GM18858 (cell line): ENCODE results near the gene STK40.

Experiments
- ATAC-seq: cut with Tn5 transposase; IDR thresholded peaks from one replicate; pipeline ENCODE4 v1.9.1; 2021; ENCODE audit not compliant: unreplicated experiment

STK40 gene

DNA sequence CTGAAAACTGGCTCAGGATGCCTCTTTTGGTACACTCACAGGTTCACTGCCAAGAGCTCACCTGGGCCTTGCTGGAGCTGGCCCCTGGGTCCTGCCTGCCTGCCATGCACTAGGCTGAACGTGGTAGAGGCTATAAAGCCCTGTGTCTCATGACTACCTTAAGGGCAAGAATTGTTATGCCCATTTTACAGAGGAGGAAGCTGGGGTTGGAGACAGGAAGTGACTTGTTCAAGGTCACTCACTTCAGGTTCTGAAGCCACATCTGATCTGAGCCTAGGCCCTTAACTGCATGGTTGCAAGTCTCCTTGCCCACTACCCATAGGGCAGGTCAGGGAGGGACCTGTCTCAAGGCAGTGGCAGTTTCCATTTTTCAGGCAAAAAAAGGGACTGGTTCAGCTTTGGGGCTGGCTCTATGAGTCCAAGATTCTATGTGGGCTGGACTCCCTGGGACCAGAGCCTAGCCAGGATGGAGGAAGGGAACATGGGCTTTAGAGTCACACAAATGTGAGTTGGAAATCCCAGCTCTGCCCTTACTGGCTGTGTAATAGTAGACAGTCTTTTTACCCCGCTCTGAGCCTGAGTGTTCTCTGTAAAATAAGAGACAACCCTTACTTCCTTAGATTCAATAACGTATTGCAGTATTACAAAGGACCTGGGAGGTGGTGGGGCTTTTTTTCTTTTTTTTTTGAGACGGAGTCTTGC is 7.8 kb downstream of the STK40 start:
- ATAC-seq, result no peak

DNA sequence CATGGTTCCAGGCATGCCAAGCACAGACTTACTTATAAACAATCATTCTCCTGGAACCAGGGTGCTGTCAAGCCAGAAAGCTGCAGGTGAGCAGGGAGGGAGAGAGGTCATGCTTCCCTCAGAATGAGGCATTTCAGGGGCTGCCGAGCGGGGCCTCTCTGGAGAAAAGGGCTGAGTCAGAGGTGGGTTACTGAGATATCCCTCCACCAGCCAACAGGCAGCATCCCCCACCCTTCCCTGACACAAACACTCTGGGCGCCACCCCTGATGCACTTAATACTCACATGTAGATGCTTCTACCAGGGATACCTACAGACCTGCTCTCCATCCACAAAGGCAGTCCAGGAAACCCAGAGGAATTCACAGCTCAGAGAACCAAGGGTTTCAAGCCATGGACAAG is 13.1 kb downstream of the STK40 start:
- ATAC-seq, result no peak

DNA sequence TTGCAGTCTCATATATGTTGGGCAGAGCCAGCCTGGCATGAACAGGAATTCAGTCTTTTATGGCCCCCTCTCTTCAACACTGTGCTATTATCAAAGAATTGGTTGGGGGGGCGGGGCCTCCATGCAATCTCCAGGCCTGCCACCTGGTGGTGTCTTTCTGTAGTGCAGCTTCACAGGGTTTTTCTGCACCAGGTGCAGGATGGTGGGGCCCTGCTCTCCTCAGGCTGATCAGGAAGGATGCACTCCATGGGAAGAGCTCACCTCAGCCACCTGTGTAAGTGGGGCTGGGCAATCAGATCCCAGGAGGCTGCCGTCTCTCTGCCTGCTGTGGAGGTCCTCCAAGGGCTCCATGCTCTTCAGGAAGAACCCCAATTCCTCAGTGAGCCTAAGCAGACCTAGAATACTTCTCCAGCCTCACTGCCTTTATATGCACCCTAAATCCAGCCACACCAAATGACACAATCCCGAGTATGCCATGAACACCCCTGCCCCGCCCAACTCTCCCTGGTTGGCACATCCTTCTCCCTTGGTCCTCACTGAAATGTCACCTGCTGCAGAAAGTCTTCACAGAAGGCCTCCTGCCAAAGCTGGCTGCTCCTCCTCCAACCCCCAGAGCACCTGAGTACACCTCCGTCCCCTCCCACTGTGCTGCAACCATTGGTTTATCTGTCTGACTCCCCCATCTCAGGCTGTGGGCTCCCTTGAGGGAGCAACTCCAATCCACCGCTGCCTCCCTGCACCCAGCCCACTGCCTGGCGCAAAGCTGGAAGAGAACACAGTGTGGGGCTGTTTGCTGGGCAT is 16.5 kb downstream of the STK40 start:
- ATAC-seq, result no peak

DNA sequence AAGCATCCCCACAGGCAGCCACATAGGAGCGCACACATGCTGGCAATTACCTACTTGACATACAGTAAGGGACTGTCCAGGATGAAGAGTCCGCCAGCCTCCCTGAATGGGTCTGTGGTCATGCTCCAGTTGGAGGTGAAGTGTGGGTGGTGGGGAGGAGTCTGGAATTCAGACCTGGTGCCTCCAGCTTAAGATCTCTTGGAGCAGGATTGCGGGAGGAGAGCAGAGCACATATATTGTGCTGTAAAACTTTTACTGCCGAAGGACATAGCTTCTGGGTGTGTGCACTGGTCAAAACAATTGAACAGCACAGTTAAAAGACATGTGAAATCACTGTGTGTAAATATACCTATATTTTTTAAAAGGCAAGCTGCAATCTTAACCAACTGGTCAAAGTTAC is 17.9 kb downstream of the STK40 start:
- ATAC-seq, result no peak

DNA sequence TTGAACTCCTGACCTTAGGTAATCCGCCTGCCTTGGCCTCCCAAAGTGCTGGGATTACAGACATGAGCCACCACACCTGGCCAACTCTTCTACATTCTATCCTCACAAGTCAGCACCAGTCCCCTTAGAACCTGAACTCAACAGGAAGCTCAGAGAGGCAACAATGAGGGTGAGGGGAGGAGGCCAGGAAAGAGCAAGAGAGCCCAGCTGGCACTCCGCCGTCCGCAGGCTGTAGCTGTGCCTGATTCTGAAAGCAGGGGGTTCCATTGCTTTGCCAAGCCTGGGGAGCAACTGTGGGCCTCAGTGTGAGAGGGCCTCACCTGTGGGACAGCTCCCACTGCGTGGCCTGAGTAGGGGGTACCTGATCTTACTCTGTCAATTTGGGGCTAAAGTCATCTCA is 18.7 kb downstream of the STK40 start:
- ATAC-seq, result no peak

DNA sequence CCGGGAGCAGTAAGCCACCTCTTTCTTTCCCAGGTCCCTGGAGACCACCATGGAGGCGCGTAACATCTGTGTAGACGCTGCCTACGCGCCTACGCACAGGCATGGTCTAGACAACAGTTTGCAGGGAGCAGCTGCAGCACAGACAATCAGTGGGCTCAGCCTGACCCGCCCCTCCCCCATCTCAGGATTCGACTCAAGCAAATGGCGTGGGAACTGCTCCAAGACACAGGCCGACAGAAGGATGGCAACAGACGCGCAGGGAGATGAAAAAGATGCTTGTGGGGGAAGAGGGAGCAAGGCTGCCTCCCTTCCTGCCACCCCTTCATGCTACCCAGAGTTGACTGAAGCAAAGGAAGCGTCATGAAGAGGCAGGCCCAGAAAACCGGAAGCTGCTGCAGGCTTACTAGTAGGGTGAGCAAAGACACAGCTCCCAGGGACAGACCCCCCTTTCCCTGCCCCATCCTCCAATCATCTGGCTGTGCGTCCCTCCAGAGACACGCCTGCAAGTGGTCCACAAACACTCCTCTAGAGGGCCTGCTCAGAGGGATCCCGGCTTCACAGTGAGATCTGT is 19.5 kb downstream of the STK40 start:
- no peak for ATAC-seq

DNA sequence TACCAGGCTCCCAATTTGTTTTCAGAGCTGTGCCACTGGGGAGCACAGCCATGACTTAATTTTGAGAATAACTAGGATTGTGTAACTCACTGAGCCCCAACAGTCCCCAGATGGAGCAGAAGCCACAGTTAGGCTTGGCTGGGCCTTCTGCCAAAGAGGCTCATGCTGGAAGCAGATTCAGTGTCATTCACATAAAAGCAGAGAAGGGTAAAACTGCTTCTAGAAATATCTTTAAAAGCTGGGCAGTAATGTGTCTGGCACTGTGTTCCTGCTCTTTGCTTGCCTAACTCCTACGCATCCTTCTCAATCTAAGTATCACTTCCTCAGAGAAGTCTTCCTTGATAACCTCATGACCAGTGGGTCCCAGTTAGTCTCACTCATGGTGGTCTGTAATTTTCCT is 20.3 kb downstream of the STK40 start:
- ATAC-seq, result no peak

DNA sequence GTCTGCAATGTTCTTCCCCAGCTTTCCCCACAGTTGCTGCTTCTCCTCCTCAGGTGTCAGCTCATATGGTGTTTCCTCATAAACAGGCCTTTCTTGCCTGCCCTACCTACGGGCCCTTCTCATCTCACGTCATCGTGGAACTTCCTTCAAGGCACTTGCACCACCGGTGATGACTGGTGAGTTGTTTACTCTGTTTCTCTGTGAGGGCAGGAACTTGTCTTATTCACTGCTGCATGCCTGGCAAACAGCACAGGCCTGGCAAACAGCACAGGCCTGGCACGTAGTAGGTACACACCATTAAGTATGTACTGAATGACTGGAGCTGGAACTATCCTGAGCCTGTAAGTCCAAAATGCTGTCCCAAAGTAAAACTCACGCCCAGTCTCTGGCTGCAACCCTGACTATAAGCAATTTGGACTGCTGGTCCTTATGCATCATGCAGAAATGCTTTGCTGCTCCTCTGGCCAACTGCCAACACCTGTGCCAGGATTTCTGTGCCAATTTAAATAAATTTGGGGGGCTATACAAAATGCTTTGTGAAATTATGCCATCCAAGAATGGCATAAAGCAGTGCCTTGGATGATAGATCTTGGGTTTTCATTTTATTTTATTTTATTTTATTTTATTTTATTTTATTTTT is 25.7 kb downstream of the STK40 start:
- no peak for ATAC-seq

DNA sequence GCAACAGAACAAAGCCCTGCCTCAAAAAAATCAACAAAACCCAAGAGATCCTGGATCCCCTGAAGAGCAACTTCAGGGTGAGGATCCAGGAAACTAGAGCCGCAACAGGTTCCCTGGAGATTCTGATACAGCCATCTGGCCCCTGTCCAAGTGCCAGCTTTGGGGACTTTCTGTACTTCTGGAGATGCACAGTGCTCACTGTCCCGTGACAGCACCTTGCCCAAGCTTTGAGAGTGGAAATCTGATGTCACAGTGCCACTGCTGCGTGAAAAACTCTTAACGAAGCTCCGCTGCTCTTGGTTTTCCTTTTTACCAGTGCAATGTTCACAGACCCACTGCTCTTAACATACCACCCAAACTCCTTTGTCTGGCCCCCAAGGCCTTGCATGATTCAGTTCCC is 26.3 kb downstream of the STK40 start:
- ATAC-seq, result no peak

DNA sequence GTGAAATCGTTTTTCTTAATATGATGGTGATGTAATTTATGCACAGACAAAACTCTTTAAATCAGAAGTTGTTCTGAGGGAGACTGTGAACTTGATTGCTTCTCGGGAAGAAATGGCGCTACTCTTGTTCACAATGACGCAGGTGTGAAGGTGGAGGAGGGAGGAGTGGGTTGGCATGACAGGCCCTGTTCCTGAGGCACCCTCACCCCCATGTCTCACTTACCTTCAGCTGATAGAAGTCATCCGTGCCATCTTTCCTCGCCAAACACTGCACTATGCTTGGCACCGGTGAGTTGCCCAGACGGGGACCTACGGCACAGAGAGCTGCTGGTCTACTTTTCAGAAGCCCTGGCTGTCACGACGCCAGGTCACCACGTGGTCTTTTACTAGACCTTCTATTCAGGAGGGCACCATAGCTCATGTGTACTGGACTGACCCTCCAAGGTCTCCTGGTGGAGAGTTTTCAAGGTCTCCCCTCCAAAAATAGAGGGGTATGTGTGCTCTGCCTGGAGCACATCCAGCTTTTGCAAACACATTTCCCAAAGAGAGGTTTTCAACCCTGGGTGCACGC is 27.1 kb downstream of the STK40 start:
- ATAC-seq, result no peak

DNA sequence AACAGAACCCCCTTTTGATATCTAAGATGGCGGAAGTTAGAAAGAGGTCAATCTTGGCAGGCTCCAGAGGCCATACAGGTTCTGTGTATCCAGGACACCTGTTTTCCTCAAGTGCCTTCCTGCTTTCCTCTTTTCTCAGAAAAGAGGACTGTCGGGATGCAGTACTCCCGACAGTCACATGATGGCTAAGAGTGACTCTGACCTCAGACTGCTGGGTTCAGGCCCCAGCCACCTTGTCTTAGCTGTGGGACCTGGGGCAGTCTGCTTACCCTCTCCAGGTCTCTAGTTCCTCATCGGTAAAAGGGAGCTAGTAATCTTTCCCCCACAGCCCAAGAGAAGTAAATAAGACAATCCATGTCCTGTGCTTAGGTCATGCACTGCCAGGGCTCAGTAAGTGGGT is 29.9 kb downstream of the STK40 start:
- ATAC-seq, result no peak

DNA sequence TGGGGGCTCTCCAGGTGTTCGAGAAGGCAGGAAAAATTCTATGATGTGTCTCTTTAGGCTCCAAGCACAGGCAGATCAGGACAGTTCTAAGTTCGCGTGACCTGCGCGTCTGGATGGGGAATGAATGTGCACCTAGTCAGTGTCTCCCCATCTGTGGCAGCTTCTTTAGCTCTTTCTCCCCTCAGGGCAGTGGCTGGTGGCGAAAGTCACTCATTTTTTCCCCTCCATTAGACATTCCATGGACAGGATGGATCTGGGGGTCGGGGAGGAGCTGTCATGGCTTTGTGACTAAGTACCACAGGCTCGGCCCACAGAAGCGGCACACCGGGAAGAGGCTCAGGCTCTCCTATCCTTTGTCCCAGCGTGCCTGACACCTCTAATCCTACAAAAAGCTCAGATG is 31.2 kb downstream of the STK40 start:
- no peak for ATAC-seq

DNA sequence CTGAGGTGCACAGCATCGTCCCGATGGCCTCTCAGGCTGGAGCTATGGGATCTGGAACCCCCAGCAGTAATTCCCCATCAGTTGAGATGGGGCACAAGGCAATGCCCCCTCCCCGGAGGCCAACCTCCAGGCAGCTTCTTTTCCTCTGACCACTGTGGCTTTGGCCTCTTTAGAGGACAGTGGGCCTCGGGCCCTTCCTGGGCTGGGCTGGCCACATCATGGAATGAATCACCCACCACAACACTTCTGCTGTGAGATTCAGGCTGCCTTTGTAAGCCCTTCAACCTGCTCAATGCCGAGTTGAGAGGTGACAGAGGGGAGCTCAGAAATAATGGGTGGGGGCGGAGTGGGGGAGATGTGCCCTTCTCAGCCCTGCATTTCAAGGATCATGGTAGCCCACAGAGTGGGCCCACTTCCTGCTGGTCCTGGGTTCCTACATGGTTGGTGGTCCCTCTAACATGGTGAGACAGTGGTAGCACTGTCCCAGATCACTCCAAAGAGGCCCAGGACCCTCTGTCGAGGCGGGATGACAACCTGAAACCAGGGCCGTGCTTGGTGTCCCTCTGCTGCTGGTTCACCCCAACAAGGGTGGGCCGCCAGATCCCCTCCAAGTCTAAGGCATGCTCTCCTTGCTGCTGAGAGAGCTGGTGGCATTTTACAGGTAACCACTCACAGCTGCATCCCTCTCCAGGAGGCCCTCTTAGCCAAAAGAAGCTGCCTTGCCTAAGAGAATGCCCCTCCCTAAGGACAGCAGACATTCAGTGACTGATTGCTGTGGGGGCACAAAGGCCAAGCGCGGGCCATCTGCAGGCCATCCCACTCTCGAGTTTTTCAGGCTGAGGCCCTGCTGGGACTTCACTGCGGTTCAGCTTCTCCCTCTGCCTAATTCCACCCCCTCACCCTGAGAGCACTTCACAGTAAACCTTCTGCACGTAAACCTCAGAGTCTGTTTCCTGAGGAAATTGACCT is 32.5 kb downstream of the STK40 start:
- ATAC-seq, result no peak

DNA sequence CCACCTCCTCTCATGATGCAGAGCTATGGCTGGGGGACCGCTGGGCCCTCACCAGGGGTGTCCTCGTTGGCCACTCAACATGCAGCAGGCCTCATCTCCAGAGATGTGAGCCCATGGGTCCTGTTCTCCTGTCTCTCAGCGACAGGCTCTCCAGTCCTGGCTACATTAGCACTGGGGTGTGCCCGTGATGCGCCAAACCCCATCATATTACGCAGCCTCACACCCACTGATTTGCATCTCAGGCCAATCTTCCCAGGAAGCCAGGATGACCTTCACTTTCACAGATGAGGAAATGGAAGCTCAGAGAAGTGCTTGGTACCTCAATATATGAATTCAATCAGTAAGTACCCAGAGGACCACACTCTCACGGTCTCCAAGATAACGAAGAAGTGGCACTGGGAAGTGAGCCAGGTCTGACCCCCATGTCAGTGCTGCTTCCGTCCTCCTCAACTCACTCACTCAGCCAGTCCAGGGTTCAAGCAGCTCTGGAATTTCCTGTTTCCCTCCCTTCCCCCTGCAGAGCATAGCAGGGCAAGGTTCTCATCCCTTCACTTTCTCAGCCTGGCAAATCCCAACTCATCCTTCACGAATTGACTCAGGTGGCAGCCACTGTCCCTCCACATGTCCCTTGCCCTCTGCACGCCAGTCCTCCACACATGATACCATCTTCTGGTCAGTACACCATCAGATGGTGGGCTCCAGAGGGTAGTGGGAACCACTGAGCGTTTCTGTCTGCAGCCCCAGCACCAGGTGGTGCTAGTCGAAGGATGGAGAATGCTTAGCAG is 33.4 kb downstream of the STK40 start:
- no peak for ATAC-seq

DNA sequence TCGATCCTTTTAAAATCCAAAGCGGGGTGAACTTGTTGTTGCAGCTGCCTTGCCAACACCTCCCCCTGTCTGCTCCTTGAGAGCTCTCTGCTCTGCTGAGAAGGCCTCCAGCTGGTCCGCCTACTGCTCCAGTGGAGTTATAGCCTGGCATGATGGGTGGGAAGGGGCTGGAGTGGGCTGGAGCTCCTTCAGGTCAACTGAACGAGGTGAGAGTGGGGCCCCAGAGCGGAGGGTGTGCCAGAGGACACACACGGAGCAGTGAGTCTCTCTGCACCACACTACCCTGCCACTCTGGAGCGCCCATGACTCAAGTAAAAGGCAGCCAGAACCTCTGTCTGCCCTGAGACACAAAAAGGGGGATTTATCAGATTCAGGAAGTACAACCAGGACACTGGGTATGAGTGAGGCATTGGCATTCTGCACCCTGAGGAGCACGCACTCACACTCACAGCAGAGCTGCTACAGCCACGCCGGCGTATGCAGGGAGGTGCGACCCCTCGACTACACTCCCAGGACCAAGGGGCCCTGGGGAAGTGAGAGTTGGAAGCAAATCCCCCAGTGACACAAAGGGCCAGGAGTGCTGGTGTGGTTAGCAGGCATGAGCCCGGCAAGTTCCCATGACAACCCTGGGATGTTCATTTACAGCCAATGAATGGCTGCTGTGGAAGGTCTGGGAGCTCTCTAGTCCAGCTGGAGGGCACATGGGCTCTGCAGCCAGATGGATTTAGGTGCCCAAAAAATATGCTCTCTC is 34.3 kb downstream of the STK40 start:
- ATAC-seq, result no peak

DNA sequence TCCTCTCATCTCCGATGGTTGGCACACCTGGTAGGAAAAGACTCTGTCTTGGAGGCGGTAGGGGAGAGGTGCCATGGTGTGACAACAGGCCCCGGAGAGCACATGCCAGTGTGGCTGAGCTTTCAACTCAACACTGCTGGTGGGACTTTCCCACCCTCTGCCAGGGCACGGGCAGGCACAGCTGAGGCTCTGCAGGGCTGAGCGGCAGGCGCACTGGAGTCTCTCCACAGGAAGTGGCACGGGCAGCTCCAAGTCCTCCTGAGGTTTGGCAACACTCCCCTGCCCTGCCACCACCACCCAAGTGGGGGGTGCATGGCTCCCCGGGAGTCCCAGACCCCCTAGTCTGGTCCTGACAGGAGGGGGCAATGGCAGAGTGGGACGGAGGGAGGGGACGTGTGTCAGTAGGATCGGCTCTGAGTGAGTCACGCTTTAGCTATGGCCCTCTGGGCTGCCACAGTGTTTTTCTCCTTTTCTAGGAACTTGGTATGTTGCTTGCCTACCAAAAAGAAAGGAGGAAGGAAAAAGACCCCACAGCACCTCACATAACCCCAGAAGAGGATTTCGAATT is 35.0 kb downstream of the STK40 start:
- no peak for ATAC-seq

DNA sequence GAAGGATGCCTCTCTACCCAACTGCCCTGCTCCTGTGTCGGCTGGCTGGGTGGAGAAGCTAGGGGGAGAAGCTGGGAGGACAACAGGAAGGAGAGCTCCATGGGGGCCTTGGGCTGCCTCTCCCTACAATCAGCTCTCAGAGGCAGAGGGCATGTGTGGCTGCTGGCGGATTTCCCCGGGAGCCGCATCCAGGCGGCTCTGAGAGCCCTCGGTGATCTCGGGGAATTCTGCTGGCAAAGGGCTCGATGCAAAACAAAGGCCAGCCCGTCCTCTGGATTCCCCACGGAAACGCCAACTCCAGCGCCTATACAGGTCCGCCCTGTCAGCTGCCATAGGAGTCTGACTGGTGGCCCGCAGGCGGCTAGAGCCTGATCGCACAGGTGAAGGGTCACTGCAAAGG is 35.9 kb downstream of the STK40 start:
- no peak for ATAC-seq

DNA sequence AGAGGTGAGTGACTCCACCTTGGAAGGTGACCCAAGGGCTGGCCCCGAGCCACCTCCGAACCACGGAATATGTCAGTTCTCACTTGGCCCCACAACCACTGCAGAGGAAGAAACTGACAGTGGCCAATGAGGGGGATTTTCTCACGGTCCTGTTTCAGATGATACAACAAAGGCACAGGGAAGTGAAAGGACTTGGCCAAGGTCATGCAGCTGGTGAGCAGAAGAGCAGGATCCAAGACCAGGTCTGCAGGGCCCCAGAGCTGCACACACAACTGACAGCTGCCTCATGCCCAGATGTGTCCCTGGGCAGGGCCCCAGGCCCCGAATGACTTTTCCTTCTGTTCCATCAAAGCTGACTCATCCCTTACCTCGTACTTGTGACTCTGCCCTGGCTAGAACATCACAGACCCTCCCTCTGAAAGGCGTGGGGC is 36.5 kb downstream of the STK40 start:
- no peak for ATAC-seq
